PC-3 (cell line): ENCODE measurements around the gene OPRL1.

Experiments used
- CTCF ChIP-seq: fragments of 300-600 bp; sonication (generic); conservative IDR thresholded peaks from 2 replicates; pipeline ENCODE4 v1.5.1; 2017; ENCODE audit warnings: antibody characterized with exemption, low read depth, mild to moderate bottlenecking, low read length
- EZH2 ChIP-seq: fragments of 300-600 bp; sonication (generic); IDR thresholded peaks from one replicate; pipeline ENCODE4 v1.6.1; 2017; ENCODE audit warnings: antibody characterized with exemption, mild to moderate bottlenecking, low read length; ENCODE audit not compliant: unreplicated experiment
- EZH2phosphoT487 ChIP-seq: fragments of 300-600 bp; sonication (generic); IDR thresholded peaks from 2 replicates; pipeline ENCODE4 v1.6.1; 2018; ENCODE audit warnings: mild to moderate bottlenecking, antibody characterized with exemption, low read length, borderline replicate concordance

GRCh38 chr20:64143018-64143801, 63.3 kb downstream of the OPRL1 start:
- TF ChIP-seq CTCF (no peak), EZH2phosphoT487 (no peak), EZH2 (no peak)
